Measurements from ENCODE around the gene ZEB2.

DNA sequence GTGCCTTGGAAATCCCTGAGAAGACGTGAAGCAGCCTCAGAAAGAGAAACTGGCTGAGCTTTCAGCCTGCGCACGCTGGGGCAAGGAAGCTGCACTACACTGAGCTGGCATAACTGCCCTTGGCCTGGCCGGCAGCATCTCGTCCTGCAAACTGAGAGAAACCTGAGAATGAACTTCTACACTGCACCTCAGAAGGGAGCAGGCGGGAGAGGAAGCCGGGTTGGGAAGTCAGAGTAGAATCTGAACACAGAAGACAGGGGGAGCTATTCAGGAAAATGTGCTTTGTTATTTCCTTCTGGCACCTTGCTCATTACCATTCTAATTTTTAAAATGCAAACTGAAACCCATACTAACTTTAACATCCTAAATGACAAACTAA, 70.9 kb downstream of the ZEB2 start:
- TF ChIP-seq, protein P1, sequence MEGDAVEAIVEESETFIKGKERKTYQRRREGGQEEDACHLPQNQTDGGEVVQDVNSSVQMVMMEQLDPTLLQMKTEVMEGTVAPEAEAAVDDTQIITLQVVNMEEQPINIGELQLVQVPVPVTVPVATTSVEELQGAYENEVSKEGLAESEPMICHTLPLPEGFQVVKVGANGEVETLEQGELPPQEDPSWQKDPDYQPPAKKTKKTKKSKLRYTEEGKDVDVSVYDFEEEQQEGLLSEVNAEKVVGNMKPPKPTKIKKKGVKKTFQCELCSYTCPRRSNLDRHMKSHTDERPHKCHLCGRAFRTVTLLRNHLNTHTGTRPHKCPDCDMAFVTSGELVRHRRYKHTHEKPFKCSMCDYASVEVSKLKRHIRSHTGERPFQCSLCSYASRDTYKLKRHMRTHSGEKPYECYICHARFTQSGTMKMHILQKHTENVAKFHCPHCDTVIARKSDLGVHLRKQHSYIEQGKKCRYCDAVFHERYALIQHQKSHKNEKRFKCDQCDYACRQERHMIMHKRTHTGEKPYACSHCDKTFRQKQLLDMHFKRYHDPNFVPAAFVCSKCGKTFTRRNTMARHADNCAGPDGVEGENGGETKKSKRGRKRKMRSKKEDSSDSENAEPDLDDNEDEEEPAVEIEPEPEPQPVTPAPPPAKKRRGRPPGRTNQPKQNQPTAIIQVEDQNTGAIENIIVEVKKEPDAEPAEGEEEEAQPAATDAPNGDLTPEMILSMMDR (IDR thresholded peaks at IDR 0.05) = peak in 4 of 6 experiments; percentile 11 to 32 (median 24)
- TF ChIP-seq POLR2A (IDR thresholded peaks at IDR 0.05) (no peak), EP300 (IDR thresholded peaks at IDR 0.05) (no peak), POLR2AphosphoS5 (IDR thresholded peaks at IDR 0.05) (no peak)
